ENCODE data around the gene PPFIA4.

PPFIA4 gene

DNA sequence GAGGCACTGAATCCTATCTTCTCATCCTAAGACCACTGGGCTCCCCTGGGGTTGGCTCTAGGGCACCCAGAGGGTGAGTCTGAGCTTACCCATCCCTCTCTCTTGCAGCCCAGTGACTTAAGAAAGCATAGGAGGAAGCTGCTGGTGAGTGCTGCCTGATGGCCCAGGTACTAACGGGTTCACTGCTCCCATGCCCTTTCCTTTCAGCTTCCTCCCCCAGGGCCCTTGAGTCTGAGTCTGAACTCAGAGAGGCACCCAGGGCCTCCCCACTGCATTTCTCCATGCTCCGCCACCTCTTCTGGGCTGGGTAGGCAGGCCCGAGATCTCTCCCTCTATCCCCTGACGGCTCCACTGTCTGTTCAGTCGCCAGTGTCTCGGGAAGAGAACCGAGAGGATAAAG lies 29.7 kb downstream of the PPFIA4 start:
- no peak for DNase-seq

DNA sequence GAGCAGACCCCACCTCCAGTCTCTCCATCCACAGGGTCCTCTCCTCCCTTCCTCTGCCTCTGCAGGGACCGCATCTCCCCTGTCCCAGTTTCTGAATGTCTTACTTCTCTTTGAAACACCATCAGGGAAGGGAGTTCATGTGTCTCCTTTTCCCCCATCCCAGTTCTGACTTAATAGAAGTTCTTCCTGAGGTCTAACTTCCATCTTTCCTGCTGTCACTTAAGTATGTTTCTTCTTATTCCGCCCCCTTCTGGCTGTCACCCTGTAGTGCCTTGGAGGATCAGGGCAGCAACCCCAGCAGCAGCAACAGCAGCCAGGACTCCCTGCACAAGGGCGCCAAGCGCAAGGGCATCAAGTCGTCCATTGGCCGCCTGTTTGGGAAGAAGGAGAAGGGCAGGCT lies 30.2 kb downstream of the PPFIA4 start:
- DNase-seq, result no peak

GRCh38 chr1:203057911-203058675 lies 31.8 kb downstream of the PPFIA4 start:
- DNase-seq, result no peak

DNA sequence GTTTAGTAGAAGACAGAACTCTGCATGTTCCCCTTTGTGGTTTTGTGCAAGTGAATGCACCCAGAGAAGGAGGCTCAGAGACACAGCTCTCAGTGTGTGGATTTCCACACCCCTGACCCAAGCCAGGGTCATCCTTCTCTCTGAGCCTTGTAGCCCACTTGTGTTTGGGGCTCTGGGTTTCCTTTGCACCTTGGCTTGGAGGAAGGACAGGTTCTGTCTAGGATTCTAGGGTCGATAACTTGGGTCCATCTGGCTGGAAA lies 32.3 kb downstream of the PPFIA4 start:
- DNase-seq, result no peak

- DNase-seq, result no peak
These were observed 33.2 kb downstream of the PPFIA4 start for GRCh38 chr1:203059485-203059884.

- DNase-seq, result no peak
These were observed 33.8 kb downstream of the PPFIA4 start for GRCh38 chr1:203060115-203060514.

DNA sequence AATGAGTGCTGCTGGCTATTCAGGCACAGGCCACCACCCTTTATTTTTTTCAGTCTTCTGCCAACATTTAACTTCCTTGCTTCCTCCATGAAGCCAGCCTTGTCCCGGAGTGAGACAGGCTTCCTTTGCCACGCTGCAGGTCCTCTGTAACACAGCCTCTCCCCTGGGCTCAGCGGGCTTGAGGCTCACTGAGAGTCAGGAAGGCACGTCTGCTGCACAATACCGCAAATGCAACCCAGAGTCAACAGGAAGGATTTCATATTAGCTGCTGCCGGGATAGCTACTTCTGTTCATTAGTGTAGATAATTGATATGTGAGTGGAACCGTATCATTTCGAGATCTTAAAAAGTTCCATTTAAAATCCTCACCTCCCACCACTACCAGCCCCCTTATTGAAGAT lies 37.0 kb downstream of the PPFIA4 start:
- no peak for DNase-seq

- no peak for DNase-seq
These were observed 38.9 kb downstream of the PPFIA4 start for GRCh38 chr1:203065191-203065590.

- DNase-seq, result no peak
These were observed 39.7 kb downstream of the PPFIA4 start for GRCh38 chr1:203065986-203066385.

- no peak for DNase-seq
These were observed 40.7 kb downstream of the PPFIA4 start for GRCh38 chr1:203066965-203067364.

GRCh38 chr1:203069030-203069747 lies 42.9 kb downstream of the PPFIA4 start:
- DNase-seq, result peak in 7 of 58 donors; percentile 5 to 39 (median 17)

- DNase-seq, result no peak
These were observed 45.8 kb downstream of the PPFIA4 start for GRCh38 chr1:203072002-203072602.

DNA sequence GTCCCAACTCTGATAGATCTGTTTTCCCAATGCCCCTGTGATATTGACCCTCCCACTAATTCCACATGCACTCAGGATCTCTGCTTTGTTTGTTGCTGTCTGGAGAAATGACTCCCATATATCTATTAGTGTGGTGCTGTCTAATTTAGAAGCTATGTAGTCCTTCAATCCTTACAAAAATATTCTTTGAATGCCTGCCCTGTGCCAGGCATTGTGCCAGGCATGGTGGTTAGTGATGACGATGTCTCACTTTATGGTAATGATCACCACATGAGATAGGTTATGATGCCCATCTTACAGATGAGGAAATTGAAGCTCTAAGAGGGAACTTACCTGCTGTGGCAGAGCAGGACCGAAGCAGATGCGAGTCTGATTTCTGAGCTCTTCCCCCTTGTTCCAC lies 46.6 kb downstream of the PPFIA4 start:
- no peak for DNase-seq

GRCh38 chr1:203073469-203073868 lies 47.2 kb downstream of the PPFIA4 start:
- no peak for DNase-seq

GRCh38 chr1:203074610-203075009 lies 48.3 kb downstream of the PPFIA4 start:
- DNase-seq, result no peak

DNA sequence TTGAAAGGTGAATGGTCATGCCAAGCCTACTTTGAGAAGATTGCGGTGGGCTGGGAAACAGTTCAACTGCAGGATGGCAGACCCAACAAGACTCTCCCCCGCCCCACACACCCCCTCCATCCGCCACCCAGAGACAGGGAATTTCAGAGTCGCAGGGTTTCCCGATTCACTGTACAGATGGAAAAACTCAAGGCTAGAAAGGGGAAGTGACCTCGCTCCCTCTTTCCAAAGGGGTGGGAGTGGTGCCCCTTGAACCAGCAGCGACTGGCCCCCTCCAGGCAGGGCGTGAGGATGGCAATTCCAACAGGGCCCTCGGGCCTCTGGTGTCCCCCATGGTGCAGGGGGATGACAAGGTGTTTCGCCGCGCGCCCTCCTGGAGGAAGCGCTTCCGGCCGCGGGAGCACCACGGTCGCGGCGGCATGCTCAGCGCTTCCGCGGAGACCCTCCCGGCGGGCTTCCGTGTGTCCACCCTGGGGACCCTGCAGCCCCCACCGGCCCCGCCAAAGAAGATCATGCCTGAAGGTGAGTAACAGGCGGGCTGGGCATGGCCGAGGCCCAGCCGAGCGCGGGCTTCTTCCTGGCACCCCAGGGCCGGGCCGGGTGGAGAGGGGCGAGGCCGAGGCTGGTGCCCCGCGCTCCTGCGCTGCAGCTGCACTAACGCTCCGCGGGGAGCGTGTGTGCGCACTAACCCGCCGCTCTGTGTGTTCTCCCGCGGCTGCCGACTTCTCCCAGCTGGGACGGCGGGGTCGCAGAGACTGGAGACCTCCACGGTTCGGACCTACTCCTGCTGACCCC lies 49.1 kb downstream of the PPFIA4 start:
- DNase-seq, result no peak

DNA sequence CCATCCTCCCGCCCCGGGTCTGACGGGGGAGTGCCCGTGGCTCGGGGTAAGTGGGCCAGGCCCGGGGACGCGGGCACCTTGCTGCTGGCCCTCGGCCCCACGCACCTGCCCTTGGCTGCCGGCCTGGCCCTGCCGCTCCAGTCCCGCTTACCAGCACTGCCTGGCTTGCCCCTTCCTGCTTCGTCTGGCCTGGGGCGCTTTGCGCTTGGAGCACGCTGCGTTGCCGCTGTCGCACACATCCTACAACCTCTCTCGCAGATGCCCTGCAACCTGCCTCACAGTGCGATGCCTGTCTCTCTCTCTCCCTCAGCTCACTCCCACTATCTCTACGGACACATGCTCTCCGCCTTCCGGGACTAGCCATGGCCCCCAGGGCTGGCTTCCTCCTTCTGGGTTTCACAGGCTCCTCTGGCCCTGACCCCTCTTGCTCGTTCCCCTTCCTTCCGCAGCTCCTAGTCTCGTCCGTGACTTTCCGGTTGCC lies 49.8 kb downstream of the PPFIA4 start:
- DNase-seq, result peak in 1 of 58 donors; percentile 12

- DNase-seq, result no peak
These were observed 51.1 kb downstream of the PPFIA4 start for GRCh38 chr1:203077367-203077766.

GRCh38 chr1:203077956-203078355 lies 51.7 kb downstream of the PPFIA4 start:
- DNase-seq, result no peak

GRCh38 chr1:203078478-203078877 lies 52.2 kb downstream of the PPFIA4 start:
- DNase-seq, result no peak

- no peak for DNase-seq
These were observed 54.2 kb downstream of the PPFIA4 start for GRCh38 chr1:203080456-203080855.

Data from anterior cingulate cortex (tissue), 58 donors.